Endodermal cell (in vitro differentiated cells): ENCODE results near the gene INSIG1. TPM values are rescaled to one million over a fixed set of nuclear protein-coding genes. Genes with fewer than 3 reads are reported as not detected.
A peak's percentile ranks its signal among the peaks of the same experiment; 100 is the strongest.

Experiments
- DNase-seq: peaks from one replicate; pipeline ENCODE4 v3.0.0-alpha.2; 2017
- H3K27ac ChIP-seq: 2 replicates; pipeline ENCODE4 v1.5.1; 2013; ENCODE audit warnings: mild to moderate bottlenecking, low read depth, low read length, moderate library complexity
- H3K27me3 ChIP-seq: 2 replicates; pipeline ENCODE4 v1.6.1; 2013; ENCODE audit warnings: mild to moderate bottlenecking, low read length, moderate library complexity; ENCODE audit not compliant: insufficient read depth, control insufficient read depth, poor library complexity, severe bottlenecking
- H3K36me3 ChIP-seq: 2 replicates; pipeline ENCODE4 v1.7.0; 2013; ENCODE audit warnings: mild to moderate bottlenecking, low read length, moderate library complexity; ENCODE audit not compliant: control insufficient read depth, insufficient read depth
- H3K4me1 ChIP-seq: one replicate; pipeline ENCODE4 v1.7.0; 2013; ENCODE audit warnings: low read length; ENCODE audit not compliant: control insufficient read depth, insufficient read depth
- H3K4me3 ChIP-seq: 2 replicates; pipeline ENCODE4 v1.5.1; 2013; ENCODE audit warnings: mild to moderate bottlenecking, low read length, moderate library complexity
- H3K9ac ChIP-seq: 2 replicates; pipeline ENCODE4 v1.6.1; 2013; ENCODE audit warnings: mild to moderate bottlenecking, low read length, moderate library complexity; ENCODE audit not compliant: poor library complexity, severe bottlenecking; ENCODE audit errors: extremely low read depth
- H3K9me3 ChIP-seq: 2 replicates; pipeline ENCODE4 v1.6.1; 2013; ENCODE audit warnings: mild to moderate bottlenecking, low read length, moderate library complexity; ENCODE audit not compliant: control insufficient read depth
- H3K27ac Mint-ChIP-seq: 2 replicates; pipeline ENCODE4 v1.8.0; 2020; ENCODE audit warnings: mixed read lengths
- H3K27me3 Mint-ChIP-seq: 2 replicates; pipeline ENCODE4 v1.8.0; 2021; ENCODE audit warnings: mild to moderate bottlenecking, mixed read lengths; ENCODE audit not compliant: insufficient read depth
- H3K36me3 Mint-ChIP-seq: 2 replicates; pipeline ENCODE4 v1.8.0; 2020; ENCODE audit warnings: low read depth, mixed read lengths
- H3K4me1 Mint-ChIP-seq: 2 replicates; pipeline ENCODE4 v1.8.0; 2020; ENCODE audit warnings: mixed read lengths
- H3K4me3 Mint-ChIP-seq: 2 replicates; pipeline ENCODE4 v1.8.0; 2020; ENCODE audit warnings: mild to moderate bottlenecking, moderate library complexity, mixed read lengths
- H3K9me3 Mint-ChIP-seq: 2 replicates; pipeline ENCODE4 v1.8.0; 2020; ENCODE audit warnings: mild to moderate bottlenecking, mixed read lengths
- WGBS, 2 experiments: methylation state at CpG; one replicate each; pipeline versions ENCODE4 v1.1.5 to v1.1.7; 2013; ENCODE audit warnings: missing lambda C conversion rate in 2 of 2, mixed read lengths in 1 of 2; ENCODE audit not compliant: insufficient coverage in 1 of 2, insufficient read length in 1 of 2; 5-methylcytosine and 5-hydroxymethylcytosine counted together
- total RNA-seq, 2 donors: library from RNA; stranded (reverse); fragmentation: NEBNext Ultra II Directional in 1 of 2; extraction: Animal tissue kit (Norgen Biotek cat#: 25700) in 1 of 2; gene quantifications; 2 replicates in 1 of 2; 3 replicates in 1 of 2; pipeline ENCODE4 v1.2.1, GENCODE V29; 2021
- TF ChIP-seq, protein P1 (sequence below): fragments of 200-600 bp; sonication (generic); conservative IDR thresholded peaks from 2 replicates; pipeline ENCODE4 v1.5.0; 2021; ENCODE audit warnings: antibody characterized with exemption, mild to moderate bottlenecking

The INSIG1 gene
- total RNA-seq, 2 donors from 2014 or later: 27.2 to 36.9 TPM

- WGBS, 2 experiments: 86 to 91% methylated on average over 10 to 12 of the region's 12 CpGs
- Histone ChIP-seq H3K36me3 (no peaks in the 10 kb centered on the region), H3K9ac (no peak overlapping the region), H3K27me3 (no peaks in the 10 kb centered on the region), H3K4me1 (no peaks in the 10 kb centered on the region), H3K4me3 (no peak overlapping the region), H3K27ac (no peak overlapping the region), H3K9me3 (no peaks in the 10 kb centered on the region)
- Mint-ChIP-seq H3K4me3 (no peak overlapping the region), H3K27ac (no peak overlapping the region), H3K27me3 (no peaks in the 10 kb centered on the region), H3K4me1 (peaks cover 8% of the 10 kb centered on the region), H3K9me3 (no peaks in the 10 kb centered on the region), H3K36me3 (no peaks in the 10 kb centered on the region)
- no peak for DNase-seq
- TF ChIP-seq, protein P1, sequence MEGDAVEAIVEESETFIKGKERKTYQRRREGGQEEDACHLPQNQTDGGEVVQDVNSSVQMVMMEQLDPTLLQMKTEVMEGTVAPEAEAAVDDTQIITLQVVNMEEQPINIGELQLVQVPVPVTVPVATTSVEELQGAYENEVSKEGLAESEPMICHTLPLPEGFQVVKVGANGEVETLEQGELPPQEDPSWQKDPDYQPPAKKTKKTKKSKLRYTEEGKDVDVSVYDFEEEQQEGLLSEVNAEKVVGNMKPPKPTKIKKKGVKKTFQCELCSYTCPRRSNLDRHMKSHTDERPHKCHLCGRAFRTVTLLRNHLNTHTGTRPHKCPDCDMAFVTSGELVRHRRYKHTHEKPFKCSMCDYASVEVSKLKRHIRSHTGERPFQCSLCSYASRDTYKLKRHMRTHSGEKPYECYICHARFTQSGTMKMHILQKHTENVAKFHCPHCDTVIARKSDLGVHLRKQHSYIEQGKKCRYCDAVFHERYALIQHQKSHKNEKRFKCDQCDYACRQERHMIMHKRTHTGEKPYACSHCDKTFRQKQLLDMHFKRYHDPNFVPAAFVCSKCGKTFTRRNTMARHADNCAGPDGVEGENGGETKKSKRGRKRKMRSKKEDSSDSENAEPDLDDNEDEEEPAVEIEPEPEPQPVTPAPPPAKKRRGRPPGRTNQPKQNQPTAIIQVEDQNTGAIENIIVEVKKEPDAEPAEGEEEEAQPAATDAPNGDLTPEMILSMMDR: no peak
Measured at GRCh38 chr7:155262031-155262430, 35.6 kb upstream of the INSIG1 start.

- H3K27ac ChIP-seq: no peak overlapping the region
- peaks cover 8% of the 10 kb centered on the region for H3K4me1 Mint-ChIP-seq
- WGBS, 2 experiments: 94 to 98% methylated on average over 6 to 14 of the region's 14 CpGs
- no peak overlapping the region for H3K9ac ChIP-seq
- TF ChIP-seq, protein P1: no peak
- H3K27ac Mint-ChIP-seq: no peak overlapping the region
- H3K36me3 Mint-ChIP-seq: no peaks in the 10 kb centered on the region
- no peaks in the 10 kb centered on the region for H3K9me3 ChIP-seq
- H3K4me3 ChIP-seq: no peak overlapping the region
- no peaks in the 10 kb centered on the region for H3K36me3 ChIP-seq
- H3K4me1 ChIP-seq: no peaks in the 10 kb centered on the region
- no peak for DNase-seq
- H3K27me3 ChIP-seq: no peaks in the 10 kb centered on the region
- H3K9me3 Mint-ChIP-seq: no peaks in the 10 kb centered on the region
- H3K27me3 Mint-ChIP-seq: no peaks in the 10 kb centered on the region
- H3K4me3 Mint-ChIP-seq: no peak overlapping the region
Measured at GRCh38 chr7:155263051-155263450, 34.6 kb upstream of the INSIG1 start.

DNA sequence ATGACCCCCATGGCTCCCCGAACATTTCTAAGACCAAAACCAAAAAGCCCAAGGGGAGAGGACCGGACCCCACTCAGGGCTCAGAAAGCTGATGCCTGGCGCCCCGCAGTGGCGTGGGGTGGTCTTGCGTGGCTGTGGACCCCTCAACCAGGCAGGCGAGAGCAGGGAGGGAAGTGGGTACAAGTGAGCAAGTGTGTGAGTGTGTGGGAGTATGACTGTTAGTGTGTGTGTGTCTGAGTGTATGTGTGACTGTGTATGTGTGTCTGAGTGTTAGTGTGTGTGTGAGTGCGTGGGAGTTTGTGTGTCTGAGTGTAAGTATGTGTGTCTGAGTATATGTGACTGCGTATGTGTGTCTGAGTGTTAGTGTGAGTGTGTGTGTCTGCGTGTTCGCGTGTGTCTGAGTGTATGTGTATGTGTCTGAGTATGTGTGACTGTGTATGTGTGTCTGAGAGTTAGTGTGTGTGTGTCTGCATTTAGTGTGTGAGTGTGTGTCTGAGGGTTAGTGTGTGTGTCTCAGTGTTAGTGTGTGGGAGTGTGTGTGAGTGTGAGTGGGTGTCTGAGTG, 34.0 kb upstream of the INSIG1 start:
- no peak for DNase-seq
- H3K27ac ChIP-seq: no peak overlapping the region
- TF ChIP-seq, protein P1: peak; percentile 54

More for the DNA sequence above, 34.0 kb upstream of the INSIG1 start:
- Mint-ChIP-seq H3K27me3 (no peaks in the 10 kb centered on the region), H3K9me3 (no peaks in the 10 kb centered on the region), H3K4me1 (peaks cover 8% of the 10 kb centered on the region), H3K4me3 (no peak overlapping the region), H3K27ac (no peak overlapping the region), H3K36me3 (no peaks in the 10 kb centered on the region)
- H3K9me3 ChIP-seq: no peaks in the 10 kb centered on the region
- H3K9ac ChIP-seq: no peak overlapping the region
- WGBS, 2 experiments: 94 to 97% methylated on average over 5 to 11 of the region's 12 CpGs
- H3K36me3 ChIP-seq: no peaks in the 10 kb centered on the region
- no peaks in the 10 kb centered on the region for H3K27me3 ChIP-seq
- no peak overlapping the region for H3K4me3 ChIP-seq
- H3K4me1 ChIP-seq: no peaks in the 10 kb centered on the region
